GM12878 (cell line): ENCODE data around the gene PDZD7.

ENCODE experiments used
- CBX3 ChIP-seq: fragments of 200-600 bp; sonication (generic); IDR thresholded peaks from 2 replicates; pipeline ENCODE4 v1.6.1; 2016; ENCODE audit warnings: low read depth, borderline replicate concordance
- EZH2 ChIP-seq: IDR thresholded peaks from 2 replicates; pipeline ENCODE4 v1.6.1; 2012; ENCODE audit warnings: low read depth, mild to moderate bottlenecking, control low read depth, inconsistent platforms, low read length, borderline replicate concordance; ENCODE audit not compliant: control insufficient read depth
- RFX5 ChIP-seq: IDR thresholded peaks from 2 replicates; pipeline ENCODE4 v1.6.1; 2011; ENCODE audit warnings: low read depth, low read length, improper control_type of control experiment

DNA sequence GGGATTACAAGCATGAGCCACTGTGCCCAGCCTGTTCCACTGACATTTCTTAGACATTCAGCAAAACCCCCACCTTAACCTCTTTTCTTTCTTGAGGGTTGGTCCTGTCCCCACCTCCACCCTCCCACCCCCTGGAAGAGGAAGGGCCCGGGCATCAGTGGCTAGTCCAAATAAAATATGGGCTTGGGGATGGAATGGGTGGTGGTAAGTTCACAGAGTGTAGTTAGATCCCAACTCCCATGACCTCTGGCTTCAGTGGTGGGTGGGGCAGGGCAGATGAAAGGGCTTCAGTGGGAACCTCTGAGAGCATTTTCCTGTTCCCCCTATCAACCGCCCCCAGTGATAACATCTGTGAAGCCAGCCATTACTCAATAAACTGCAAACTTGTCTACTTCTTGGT lies 9.9 kb upstream of the PDZD7 start:
- no peak for TF ChIP-seq CBX3
- TF ChIP-seq RFX5 = no peak
- no peak for TF ChIP-seq EZH2
